OCI-LY3 (cell line): ENCODE results near the gene ATF7IP2.
"Not testable (repeated sequence)": the region's sequence is repeated elsewhere in the genome, so short reads cannot be mapped to it uniquely, and the experiment has no call there.

Source experiments
- H2AFZ ChIP-seq: fragments of 200-600, 300-600 bp; shearing (Covaris generic); 2 replicates; pipeline ENCODE4 v1.6.0; 2014; ENCODE audit warnings: antibody characterized with exemption, low read depth, low read length
- H3K27ac ChIP-seq: fragments of 200-600, 300-600 bp; sonication (generic); 2 replicates; pipeline ENCODE4 v1.5.1; 2014; ENCODE audit warnings: mild to moderate bottlenecking, low read length, moderate library complexity, mixed read lengths
- H3K27me3 ChIP-seq: fragments of 200-600, 300-600 bp; sonication (generic); 2 replicates; pipeline ENCODE4 v1.6.1; 2014; ENCODE audit warnings: low read depth, low read length, mixed read lengths
- H3K36me3 ChIP-seq: fragments of 200-600, 300-600 bp; sonication (generic); replicated peaks from 2 replicates; pipeline ENCODE3; 2014; ENCODE audit warnings: low read depth, low read length, mixed read lengths
- H3K4me1 ChIP-seq: fragments of 300-600, 200-600 bp; sonication (generic); 2 replicates; pipeline ENCODE4 v1.6.1; 2014; ENCODE audit warnings: low read length, mixed read lengths
- H3K4me2 ChIP-seq: fragments of 200-600, 300-600 bp; sonication (generic); 2 replicates; pipeline ENCODE4 v1.6.1; 2014; ENCODE audit warnings: low read length, mixed read lengths
- H3K4me3 ChIP-seq: fragments of 300-600, 200-600 bp; sonication (generic); 2 replicates; pipeline ENCODE4 v1.5.1; 2014; ENCODE audit warnings: antibody characterized with exemption, mild to moderate bottlenecking, low read length, moderate library complexity
- H3K79me2 ChIP-seq: fragments of 300-600, 200-600 bp; shearing (Covaris generic); 2 replicates; pipeline ENCODE4 v1.6.1; 2014; ENCODE audit warnings: mild to moderate bottlenecking, low read length, mixed read lengths
- H3K9ac ChIP-seq: fragments of 300-600, 200-600 bp; shearing (Covaris generic); 2 replicates; pipeline ENCODE4 v1.6.0; 2014; ENCODE audit warnings: mild to moderate bottlenecking, low read length, moderate library complexity
- H3K9me3 ChIP-seq: fragments of 200-600, 300-600 bp; shearing (Covaris generic); 2 replicates; pipeline ENCODE4 v1.6.1; 2014; ENCODE audit warnings: low read length, mixed read lengths; ENCODE audit not compliant: insufficient read depth
- H4K20me1 ChIP-seq: fragments of 200-600, 300-600 bp; sonication (generic); 2 replicates; pipeline ENCODE4 v1.6.1; 2016; ENCODE audit warnings: low read length, mixed read lengths; ENCODE audit not compliant: insufficient read depth
- EZH2phosphoT487 ChIP-seq: fragments of 200-600 bp; shearing (Covaris generic); IDR thresholded peaks from 2 replicates; pipeline ENCODE4 v1.6.1; 2018; ENCODE audit warnings: antibody characterized with exemption, mixed run types, low read depth
- TF ChIP-seq, protein P1 (sequence below): fragments of 200-600, 300-600 bp; sonication (generic); IDR thresholded peaks from 2 replicates; pipeline ENCODE4 v1.5.1; 2014; ENCODE audit warnings: antibody characterized with exemption, low read length, low read depth

ATF7IP2 gene

DNA sequence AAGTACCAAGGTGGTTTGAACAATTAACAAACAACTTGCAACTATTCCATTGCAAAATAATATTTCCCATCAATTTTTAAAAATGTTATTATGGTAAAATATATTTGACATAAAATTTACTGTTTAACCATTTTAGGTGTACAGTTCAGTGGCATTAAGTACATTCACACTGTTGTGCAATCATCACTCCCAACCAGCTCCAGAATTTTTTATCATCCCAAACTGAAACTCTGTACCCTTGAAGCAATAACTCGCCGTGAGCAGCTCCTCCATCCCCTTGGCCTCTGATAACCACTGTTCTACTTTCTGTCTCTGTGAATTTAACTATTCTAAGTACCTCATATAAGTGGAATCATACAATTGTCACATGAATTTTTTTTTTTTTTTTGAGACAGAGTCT, 33.6 kb upstream of the ATF7IP2 start:
- Histone ChIP-seq H3K9ac (no peak overlapping the region), H3K4me1 (no peaks in the 10 kb centered on the region), H3K4me3 (no peak overlapping the region), H4K20me1 (no peaks in the 10 kb centered on the region), H3K4me2 (no peak overlapping the region), H3K36me3 (no peaks in the 10 kb centered on the region), H3K27me3 (no peaks in the 10 kb centered on the region), H2AFZ (no peak overlapping the region), H3K79me2 (no peaks in the 10 kb centered on the region), H3K27ac (no peak overlapping the region), H3K9me3 (no peaks in the 10 kb centered on the region)
- TF ChIP-seq EZH2phosphoT487 = no peak
- TF ChIP-seq, protein P1, sequence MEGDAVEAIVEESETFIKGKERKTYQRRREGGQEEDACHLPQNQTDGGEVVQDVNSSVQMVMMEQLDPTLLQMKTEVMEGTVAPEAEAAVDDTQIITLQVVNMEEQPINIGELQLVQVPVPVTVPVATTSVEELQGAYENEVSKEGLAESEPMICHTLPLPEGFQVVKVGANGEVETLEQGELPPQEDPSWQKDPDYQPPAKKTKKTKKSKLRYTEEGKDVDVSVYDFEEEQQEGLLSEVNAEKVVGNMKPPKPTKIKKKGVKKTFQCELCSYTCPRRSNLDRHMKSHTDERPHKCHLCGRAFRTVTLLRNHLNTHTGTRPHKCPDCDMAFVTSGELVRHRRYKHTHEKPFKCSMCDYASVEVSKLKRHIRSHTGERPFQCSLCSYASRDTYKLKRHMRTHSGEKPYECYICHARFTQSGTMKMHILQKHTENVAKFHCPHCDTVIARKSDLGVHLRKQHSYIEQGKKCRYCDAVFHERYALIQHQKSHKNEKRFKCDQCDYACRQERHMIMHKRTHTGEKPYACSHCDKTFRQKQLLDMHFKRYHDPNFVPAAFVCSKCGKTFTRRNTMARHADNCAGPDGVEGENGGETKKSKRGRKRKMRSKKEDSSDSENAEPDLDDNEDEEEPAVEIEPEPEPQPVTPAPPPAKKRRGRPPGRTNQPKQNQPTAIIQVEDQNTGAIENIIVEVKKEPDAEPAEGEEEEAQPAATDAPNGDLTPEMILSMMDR = no peak

DNA sequence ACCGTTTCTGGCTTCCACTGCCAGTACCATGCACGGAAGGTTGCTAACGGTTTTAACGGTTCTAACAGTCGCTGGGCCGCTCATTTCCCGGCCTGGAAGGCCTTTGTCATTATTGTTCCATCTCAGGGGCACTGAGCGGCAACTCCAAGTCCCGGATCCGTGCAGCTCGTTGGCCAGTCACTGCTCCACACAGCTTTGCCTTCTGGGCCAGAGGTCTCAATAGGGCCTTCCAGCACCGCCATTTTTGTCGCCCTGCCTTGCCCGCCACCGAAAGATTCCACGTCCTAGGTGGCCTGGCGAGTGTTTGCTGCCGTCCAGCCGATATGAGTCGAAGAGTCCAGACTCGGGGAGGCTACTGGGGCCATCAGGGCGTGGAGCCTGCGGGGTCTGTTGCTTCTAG, 30.3 kb upstream of the ATF7IP2 start:
- Histone ChIP-seq H4K20me1 (no peaks in the 10 kb centered on the region), H3K27ac (no peak overlapping the region), H3K79me2 (no peaks in the 10 kb centered on the region), H3K9me3 (no peaks in the 10 kb centered on the region), H2AFZ (no peak overlapping the region), H3K4me2 (no peak overlapping the region), H3K4me1 (no peaks in the 10 kb centered on the region), H3K36me3 (no peaks in the 10 kb centered on the region), H3K9ac (no peak overlapping the region), H3K4me3 (no peak overlapping the region), H3K27me3 (0 out of 2 replicates have a peak, but pooled peaks cover 3% of the 10 kb centered on the region)
- TF ChIP-seq, protein P1 = no peak
- TF ChIP-seq EZH2phosphoT487 = no peak

DNA sequence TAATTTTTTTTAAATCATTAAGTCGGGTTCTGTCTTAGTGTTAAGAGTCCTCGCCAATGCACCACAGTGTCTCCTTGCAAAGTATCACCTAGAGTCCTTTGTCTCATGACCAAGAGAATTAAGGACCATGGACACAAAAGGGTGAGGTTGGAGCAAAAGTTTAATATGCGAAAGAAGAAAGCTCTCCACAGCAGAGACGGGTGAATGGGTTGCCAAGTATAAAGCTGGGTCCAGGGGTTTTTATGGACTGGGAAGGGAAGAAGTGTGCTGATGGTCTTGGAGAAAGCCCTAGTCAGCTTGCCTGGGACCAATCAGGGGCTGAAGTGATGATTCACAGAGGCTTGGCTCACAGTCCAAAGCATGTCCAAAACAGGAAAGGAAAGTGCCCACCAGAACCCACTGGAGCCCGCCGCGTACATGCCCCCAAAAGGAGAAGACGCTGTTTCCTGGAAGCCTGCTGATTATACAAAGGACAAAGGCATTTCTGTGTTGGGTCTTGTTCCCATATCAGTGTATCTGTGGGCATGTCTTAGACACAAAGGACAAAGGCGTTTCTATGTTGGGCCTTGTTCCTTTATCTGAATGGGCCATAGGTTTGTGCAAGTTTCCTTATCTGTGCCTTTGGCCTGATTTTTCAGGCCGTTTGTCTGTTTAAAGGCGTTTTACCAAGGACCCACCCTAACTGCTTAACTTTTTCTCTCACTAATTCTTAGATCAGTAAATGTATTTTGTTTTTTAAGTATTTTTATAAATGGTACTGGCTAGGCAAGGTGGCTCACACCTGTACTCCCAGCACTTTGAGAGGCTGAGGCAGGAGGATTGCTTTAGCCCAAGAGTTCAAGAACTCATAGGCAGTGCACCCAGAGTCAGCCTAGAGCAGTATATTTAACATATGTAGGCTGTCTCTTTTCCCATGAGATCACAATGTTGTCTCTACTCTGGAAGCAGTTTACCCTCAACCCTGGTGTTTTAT, 28.7 kb upstream of the ATF7IP2 start:
- Histone ChIP-seq H3K4me2 (no peak overlapping the region), H3K27me3 (0 out of 2 replicates have a peak, but pooled peaks cover 3% of the 10 kb centered on the region), H3K36me3 (no peaks in the 10 kb centered on the region), H2AFZ (no peak overlapping the region), H3K79me2 (no peaks in the 10 kb centered on the region), H3K27ac (no peak overlapping the region), H3K9me3 (no peaks in the 10 kb centered on the region), H4K20me1 (no peaks in the 10 kb centered on the region), H3K4me1 (peaks cover 3% of the 10 kb centered on the region), H3K4me3 (no peak overlapping the region), H3K9ac (no peak overlapping the region)
- TF ChIP-seq EZH2phosphoT487 = no peak
- TF ChIP-seq, protein P1 = no peak

DNA sequence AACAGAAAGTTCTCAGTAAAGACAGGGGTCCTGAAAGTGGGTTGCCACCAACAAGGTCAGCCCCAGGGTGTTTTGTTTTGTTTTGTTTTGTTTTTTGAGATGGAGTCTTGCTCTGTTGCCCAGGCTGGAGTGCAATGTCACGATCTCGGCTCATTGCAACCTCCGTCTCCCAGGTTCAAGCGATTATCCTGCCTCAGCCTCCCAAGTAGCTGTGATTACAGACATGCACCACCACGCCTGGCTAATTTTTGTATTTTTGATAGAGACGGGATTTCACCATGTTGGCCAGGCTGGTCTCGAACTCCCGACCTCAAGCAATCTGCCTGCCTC, 24.1 kb upstream of the ATF7IP2 start:
- not testable (repeated sequence) for H3K36me3 ChIP-seq, H3K27me3 ChIP-seq, H3K79me2 ChIP-seq, H3K9me3 ChIP-seq, H3K9ac ChIP-seq, H3K27ac ChIP-seq, H4K20me1 ChIP-seq
- Histone ChIP-seq H3K4me3 (peak overlapping the region; percentile 52), H2AFZ (peak overlapping the region; percentile 72; the same call in 1 of the 2 replicates), H3K4me2 (peak overlapping the region; percentile 62), H3K4me1 (peaks cover 11% of the 10 kb centered on the region)
